ENCODE measurements around the gene ATAD5.
"Not testable (repeated sequence)": the region's sequence is repeated elsewhere in the genome, so short reads cannot be mapped to it uniquely, and the experiment has no call there.

Gene ATAD5

GRCh38 chr17:30917050-30917449 lies 85.3 kb downstream of the ATAD5 start:
- no peak for DNase-seq

DNA sequence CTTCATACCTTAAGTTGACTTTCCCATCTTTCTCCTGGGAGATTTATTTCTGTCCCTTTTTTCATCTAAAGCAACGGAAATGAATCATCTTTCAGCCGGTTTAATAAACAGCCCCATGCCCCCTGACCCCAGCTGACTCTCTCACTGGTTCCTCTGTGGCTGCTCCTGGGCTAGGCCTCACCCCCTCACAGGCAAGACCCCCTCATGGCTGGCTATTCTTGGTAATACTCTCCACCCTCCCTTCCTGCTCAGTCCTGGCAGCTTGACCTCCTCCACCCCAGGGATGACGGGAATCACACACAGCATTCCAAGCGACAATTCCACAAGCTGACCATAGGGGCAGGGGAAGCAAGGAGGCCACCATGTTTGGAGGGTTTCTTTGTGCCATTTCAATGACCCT lies 88.5 kb downstream of the ATAD5 start:
- DNase-seq, result no peak

DNA sequence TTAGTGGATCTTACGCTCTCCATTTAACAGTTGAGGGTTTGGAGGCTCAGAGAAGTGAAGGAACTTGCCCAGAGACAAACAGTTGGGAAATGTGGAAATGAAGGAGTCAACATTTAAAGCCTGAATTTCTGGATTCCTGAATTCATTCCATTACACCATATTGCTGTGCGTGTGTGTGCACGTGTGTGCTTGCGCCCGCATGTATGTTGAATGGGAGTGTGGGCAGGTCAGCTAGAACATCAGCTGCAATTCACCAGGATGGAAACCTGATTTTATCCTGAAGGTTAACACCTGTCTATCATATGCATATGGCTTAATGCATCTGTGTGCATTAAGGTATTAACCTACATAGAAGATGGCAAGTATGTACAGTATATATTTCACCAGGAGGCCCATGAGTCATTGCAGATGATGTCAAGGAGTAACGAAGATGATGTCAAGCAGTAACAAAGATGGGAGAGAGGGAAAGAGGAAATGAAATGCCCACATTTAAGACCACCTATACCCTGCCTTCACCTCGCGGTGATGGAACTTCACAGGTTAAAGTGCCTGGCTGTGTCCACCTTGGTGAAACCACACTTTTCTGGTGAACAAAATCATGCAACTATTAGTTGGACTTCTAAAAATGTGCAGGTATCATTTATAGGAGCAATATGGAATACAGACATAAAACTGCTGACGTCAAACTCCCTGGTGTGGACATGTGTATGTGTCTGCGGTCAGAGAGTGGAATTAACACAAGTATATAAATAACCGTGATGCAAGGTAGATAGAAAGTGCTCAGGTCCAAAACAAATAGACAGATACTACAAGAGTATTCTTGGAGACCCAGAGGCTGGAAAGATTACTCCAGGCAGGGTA lies 89.1 kb downstream of the ATAD5 start:
- DNase-seq, result no peak

GRCh38 chr17:30921544-30922196 lies 89.9 kb downstream of the ATAD5 start, which contains the start of gene ADAP2:
Gene ADAP2 (plus strand): TSS chr17:30921945. CDS start chr17:30922015, 70 bp downstream.
- DNase-seq, result no peak

DNA sequence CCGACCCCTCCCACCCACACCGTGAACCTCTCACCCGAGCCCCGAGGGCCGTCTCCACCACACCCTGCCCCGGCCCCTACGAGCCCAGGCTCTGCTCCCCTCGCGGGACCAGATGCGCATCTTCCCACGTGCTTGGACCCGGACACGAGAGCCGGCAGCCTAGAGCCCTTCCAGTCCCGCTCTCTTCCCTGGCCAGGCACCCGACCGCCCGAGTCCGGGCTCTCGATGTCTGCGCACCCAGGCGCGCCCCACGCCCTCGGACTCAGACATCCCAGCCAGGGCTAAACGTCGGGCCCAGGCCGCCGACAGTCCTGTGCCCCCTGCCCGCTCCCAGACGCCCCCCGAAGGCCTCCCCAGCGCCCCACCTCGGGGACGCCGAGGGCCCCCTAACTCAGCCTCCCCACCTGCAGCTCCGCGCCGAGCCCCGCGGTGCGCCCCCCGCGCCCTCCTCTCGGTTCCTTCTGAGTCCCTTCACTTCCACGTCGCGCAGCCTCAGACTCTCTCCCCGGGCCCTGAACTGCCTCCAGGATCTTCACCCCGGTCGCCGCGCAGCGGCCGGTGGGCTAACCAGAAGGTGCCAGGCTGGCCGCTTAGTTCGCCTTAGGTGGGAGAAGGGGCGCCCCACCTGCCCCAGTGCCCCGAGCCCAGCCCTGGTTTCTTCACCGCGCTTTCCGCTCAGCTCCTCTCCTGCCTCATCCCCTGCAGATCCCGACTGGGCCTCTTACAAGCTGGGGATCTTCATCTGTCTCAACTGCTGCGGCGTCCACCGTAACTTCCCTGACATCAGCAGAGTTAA lies 90.7 kb downstream of the ATAD5 start:
- DNase-seq, result no peak

DNA sequence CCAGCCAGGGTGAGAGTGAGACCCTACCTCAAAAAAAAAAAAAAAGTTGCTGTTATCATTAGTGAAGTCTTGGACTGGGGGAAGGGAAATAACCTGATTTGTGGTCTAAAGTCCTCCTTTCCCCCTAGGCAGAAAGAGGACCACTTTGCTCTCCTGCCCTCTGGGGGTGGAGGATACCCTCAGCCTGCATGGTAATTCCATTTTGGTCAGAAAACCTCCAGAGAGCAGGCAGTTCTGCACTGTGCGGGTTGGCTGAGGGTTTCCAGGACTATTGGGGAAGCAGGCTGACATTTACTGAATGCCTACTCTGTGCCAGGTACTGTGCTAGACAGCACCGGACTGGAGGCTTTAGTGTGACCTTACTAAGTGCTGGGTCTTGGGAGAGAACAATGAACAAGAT lies 92.6 kb downstream of the ATAD5 start:
- DNase-seq, result no peak

DNA sequence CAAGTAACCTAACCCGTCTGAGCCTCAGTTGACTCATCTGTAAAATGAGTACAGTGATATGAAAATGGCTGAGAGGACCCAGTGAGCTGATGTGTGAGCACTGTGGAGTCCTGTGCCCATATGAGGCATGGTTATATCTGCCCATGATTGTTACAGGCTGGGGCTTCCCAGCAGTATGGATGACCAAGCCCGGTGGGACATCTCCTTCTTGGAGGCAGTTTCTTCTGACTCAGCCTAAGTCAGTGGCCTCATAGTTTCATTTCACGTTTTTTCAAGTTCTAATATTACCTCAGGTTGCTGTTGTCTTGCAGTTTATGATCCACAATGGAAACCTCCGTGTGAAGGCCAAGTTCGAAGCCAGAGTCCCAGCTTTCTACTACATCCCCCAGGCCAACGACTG lies 94.8 kb downstream of the ATAD5 start:
- DNase-seq, result no peak

DNA sequence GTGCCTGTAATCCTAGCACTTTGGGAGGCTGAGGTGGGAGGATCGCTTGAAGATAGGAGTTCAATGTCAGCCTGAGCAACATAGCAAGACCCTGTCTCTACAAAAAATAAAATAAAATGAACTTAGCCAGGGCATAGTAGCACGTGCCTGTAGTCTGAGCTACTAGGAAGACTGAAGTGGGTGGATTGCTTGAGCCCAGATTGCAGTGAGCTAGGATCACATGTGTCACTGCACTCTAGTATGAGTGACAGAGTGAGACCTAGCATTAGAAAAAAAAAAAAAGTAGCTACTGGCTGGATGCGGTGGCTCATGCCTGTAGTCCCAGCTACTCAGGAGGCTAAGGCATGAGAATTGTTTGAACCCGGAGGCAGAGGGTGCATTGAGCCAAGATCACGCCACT lies 96.0 kb downstream of the ATAD5 start:
- DNase-seq, result no peak

DNA sequence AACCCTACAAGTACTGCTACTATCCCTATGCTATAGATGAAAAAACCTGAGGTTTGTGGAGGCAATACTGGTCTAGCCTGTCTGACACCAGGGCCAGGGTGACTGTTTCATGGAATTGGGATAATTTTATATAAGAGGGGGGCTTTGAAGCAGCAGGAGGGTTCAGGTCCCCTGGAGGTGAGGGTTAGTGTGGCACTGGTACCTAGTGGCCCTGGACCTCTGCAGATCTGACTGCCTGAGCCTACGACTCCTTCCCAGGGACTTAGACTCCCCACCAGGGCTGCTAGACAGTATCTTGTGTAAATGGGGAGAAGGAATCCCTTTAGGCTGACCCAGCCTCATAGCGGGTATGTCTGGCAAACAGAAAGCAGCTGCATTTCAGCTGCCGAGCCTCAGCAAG lies 96.8 kb downstream of the ATAD5 start:
- no peak for DNase-seq

GRCh38 chr17:30929081-30929633 lies 97.4 kb downstream of the ATAD5 start:
- no peak for DNase-seq

GRCh38 chr17:30929861-30930260 lies 98.1 kb downstream of the ATAD5 start:
- DNase-seq, result not testable (repeated sequence)

DNA sequence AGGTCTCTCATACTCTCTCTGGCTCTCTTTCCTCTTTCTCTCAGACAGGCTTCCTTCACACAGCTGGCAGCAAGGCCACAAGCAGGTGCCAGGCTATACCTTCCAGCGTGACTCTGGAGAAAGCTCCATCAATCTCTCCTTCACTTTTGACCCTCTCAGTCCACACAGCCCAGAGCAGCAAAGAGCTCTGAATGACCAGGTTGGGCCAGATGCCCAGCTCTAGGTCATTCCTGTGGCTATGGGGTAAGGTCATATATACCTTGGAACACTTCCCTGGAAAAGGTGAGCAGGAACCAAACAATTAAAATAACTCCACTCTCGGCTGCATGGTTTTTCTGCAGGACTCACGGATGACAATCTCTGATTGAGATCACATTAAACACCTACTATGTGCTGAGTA lies 98.7 kb downstream of the ATAD5 start:
- no peak for DNase-seq

DNA sequence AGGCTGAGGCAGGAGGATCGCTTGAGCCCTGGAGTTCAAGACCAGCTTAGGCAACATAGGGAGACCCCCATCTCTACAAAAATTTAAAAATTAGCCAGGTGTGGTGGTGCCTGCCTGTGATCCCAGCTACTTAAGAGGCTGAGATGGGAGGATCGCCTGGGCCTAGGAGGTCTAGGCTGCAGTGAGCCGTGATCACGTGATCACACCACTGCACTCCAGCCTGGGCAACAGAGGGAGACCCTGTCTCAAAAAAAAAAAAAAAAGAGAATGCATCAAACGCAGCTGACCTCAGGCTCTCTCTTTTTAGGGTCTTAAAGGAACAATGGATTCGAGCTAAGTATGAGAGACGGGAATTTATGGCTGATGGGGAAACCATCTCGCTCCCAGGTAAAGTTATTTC lies 99.8 kb downstream of the ATAD5 start:
- not testable (repeated sequence) for DNase-seq

DNA sequence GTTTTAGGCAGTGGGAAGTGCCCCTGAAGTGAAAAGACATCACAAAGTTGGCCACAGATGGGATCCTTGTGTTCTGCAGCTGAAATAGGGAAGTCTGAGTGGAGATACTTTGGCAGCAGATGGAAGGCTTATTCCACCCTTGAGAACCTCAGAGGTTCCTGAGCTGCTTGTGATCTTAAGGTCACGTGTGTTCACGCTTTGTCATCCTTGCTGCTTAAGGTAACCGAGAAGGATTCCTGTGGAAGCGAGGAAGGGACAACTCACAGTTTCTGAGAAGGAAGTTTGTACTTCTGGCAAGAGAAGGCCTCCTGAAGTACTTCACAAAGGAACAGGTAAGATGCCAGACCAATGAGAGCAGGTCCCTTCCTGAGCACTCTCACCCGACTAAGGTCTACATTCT lies 102.2 kb downstream of the ATAD5 start:
- DNase-seq, result no peak

- DNase-seq, result no peak
Measured at GRCh38 chr17:30939051-30939689, 107.4 kb downstream of the ATAD5 start.

- no peak for DNase-seq
Measured at GRCh38 chr17:30942308-30943079, 110.7 kb downstream of the ATAD5 start.

Data from 8988T (cell line).